ENCODE results near the gene REEP2. TPM values are rescaled to one million over a fixed set of nuclear protein-coding genes. Genes with fewer than 3 reads are reported as not detected.

REEP2 gene
- total RNA-seq, 4 donors from 2014 or later = 0.77 to 14.1 (median 5.0) TPM

- Histone ChIP-seq H3K4me1 (peaks cover 0 to 8% of the 10 kb centered on the region in 2 donors), H3K36me3 (no peaks in the 10 kb centered on the region), H3K9me3 (no peaks in the 10 kb centered on the region), H3K27me3 (no peaks in the 10 kb centered on the region), H3K27ac (peak overlapping the region; percentile 4 to 99), H3K4me3 (peak overlapping the region; percentile 69 to 75)
- peak in 1 of 2 donors; percentile 44 for DNase-seq
- TF ChIP-seq POLR2A (IDR thresholded peaks at IDR 0.05) = no peak
- intact Hi-C loops (cut with DNase I; ENCODE audit: low total_unique reads) = no loop called here
Observed at GRCh38 chr5:138466125-138466899, 27.5 kb downstream of the REEP2 start.

- Histone ChIP-seq H3K27ac (peak overlapping the region; percentile 4 to 99), H3K27me3 (no peaks in the 10 kb centered on the region), H3K9me3 (no peaks in the 10 kb centered on the region), H3K36me3 (no peaks in the 10 kb centered on the region), H3K4me1 (peaks cover 0 to 8% of the 10 kb centered on the region in 2 donors), H3K4me3 (peak overlapping the region; percentile 69 to 75)
- intact Hi-C loops (cut with DNase I; ENCODE audit: low total_unique reads) = no loop called here
- DNase-seq = peak in 1 of 2 donors; percentile 38
- TF ChIP-seq CTCF (IDR thresholded peaks at IDR 0.05) = no peak
- no peak for TF ChIP-seq POLR2A (IDR thresholded peaks at IDR 0.05)
Observed at GRCh38 chr5:138466900-138467710, 28.2 kb downstream of the REEP2 start.

- peak overlapping the region in 1 of 2 donors; percentile 99 for H3K27ac ChIP-seq
- no peaks in the 10 kb centered on the region for H3K27me3 ChIP-seq
- intact Hi-C loops (cut with DNase I; ENCODE audit: low total_unique reads) = no loop called here
- H3K4me1 ChIP-seq = peaks cover 0 to 8% of the 10 kb centered on the region in 2 donors
- DNase-seq = no peak
- TF ChIP-seq POLR2A (IDR thresholded peaks at IDR 0.05) (no peak), CTCF (IDR thresholded peaks at IDR 0.05) (no peak)
- H3K9me3 ChIP-seq = no peaks in the 10 kb centered on the region
- peak overlapping the region in 1 of 2 donors; percentile 69 for H3K4me3 ChIP-seq
- no peaks in the 10 kb centered on the region for H3K36me3 ChIP-seq
Observed at GRCh38 chr5:138467711-138468132, 28.9 kb downstream of the REEP2 start.

- intact Hi-C loops (cut with DNase I; ENCODE audit: low total_unique reads) = no loop called here
- no peak for DNase-seq
- peak overlapping the region in 1 of 2 donors; percentile 99 for H3K27ac ChIP-seq
- no peaks in the 10 kb centered on the region for H3K27me3 ChIP-seq
- no peaks in the 10 kb centered on the region for H3K36me3 ChIP-seq
- H3K9me3 ChIP-seq = no peaks in the 10 kb centered on the region
- H3K4me3 ChIP-seq = peak overlapping the region in 1 of 2 donors; percentile 69
- H3K4me1 ChIP-seq = peaks cover 0 to 8% of the 10 kb centered on the region in 2 donors
- TF ChIP-seq CTCF (IDR thresholded peaks at IDR 0.05) = no peak
- no peak for TF ChIP-seq POLR2A (IDR thresholded peaks at IDR 0.05)
Observed at GRCh38 chr5:138468133-138468965, 29.5 kb downstream of the REEP2 start.

GRCh38 chr5:138468966-138469539 lies 30.2 kb downstream of the REEP2 start:
- intact Hi-C loops (cut with DNase I; ENCODE audit: low total_unique reads) = no loop called here
- DNase-seq = no peak
- no peak overlapping the region for H3K4me3 ChIP-seq

More at GRCh38 chr5:138468966-138469539, 30.2 kb downstream of the REEP2 start:
- H3K27ac ChIP-seq = no peak overlapping the region
- TF ChIP-seq CTCF (IDR thresholded peaks at IDR 0.05) (no peak), POLR2A (IDR thresholded peaks at IDR 0.05) (no peak)
- no peaks in the 10 kb centered on the region for H3K9me3 ChIP-seq
- no peaks in the 10 kb centered on the region for H3K36me3 ChIP-seq
- no peaks in the 10 kb centered on the region for H3K27me3 ChIP-seq
- peaks cover 0 to 8% of the 10 kb centered on the region in 2 donors for H3K4me1 ChIP-seq

All from uterus (tissue), 4 donors.